SK-N-MC (cell line): ENCODE measurements around the gene CLDN3.
"Not testable (repeated sequence)": the region's sequence is repeated elsewhere in the genome, so short reads cannot be mapped to it uniquely, and the experiment has no call there.

ENCODE experiments used
- DNase-seq: peaks from one replicate; pipeline ENCODE4 v3.0.0-alpha.2; 2011; ENCODE audit warnings: low read depth, low spot score
- H3K27ac ChIP-seq: fragments of 200-600 bp; sonication (generic); 2 replicates; pipeline ENCODE4 v1.5.1; 2016; ENCODE audit warnings: mixed run types
- H3K36me3 ChIP-seq: fragments of 200-600 bp; sonication (generic); 2 replicates; pipeline ENCODE4 v1.6.1; 2017; ENCODE audit warnings: antibody characterized with exemption, low read length, mixed read lengths; ENCODE audit not compliant: insufficient read depth
- H3K4me3 ChIP-seq: fragments of 200-600 bp; sonication (generic); 2 replicates; pipeline ENCODE4 v1.5.1; 2016
- H3K9ac ChIP-seq: fragments of 200-600 bp; sonication (generic); 2 replicates; pipeline ENCODE4 v1.8.0; 2017; ENCODE audit warnings: mixed run types, mixed read lengths; ENCODE audit not compliant: insufficient read length
- H3K9me3 ChIP-seq: fragments of 200-600 bp; sonication (generic); 2 replicates; pipeline ENCODE4 v1.6.1; 2017; ENCODE audit warnings: low read depth, mild to moderate bottlenecking, antibody characterized with exemption, low read length, moderate library complexity, mixed read lengths
- EZH2 ChIP-seq: fragments of 200-600 bp; sonication (generic); IDR thresholded peaks from one replicate; pipeline ENCODE4 v1.6.1; 2017; ENCODE audit warnings: antibody characterized with exemption
- FOXP2 ChIP-seq: optimal IDR thresholded peaks from 2 replicates; pipeline ENCODE3; 2011; ENCODE audit warnings: mild to moderate bottlenecking, moderate library complexity; ENCODE audit not compliant: insufficient read depth; ENCODE audit errors: extremely low read length, control extremely low read depth
- POLR2AphosphoS5 ChIP-seq: IDR thresholded peaks from 2 replicates; pipeline ENCODE4 v1.6.1; 2012; ENCODE audit warnings: mild to moderate bottlenecking, low read depth, low read length, borderline replicate concordance

CLDN3 gene

DNA sequence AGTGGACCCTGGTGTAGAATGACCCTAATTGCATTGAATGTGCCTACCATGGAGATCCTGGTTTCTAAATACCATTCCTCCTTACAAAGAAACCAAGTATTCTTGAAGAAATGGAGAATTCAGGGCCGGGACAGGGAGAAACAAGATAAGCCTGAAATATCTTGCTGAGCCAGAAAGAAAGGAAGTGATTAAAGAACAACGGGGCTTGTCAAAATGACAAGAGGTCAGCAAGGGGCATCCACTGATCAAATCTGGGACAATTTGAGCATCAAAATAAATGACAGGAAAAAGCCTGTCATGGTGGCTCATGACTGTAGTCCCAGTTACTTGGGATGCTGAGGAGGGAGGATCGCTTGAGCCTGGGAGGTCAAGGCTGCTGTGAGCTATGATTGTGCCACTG is 39.6 kb downstream of the CLDN3 start:
- no peak overlapping the region for H3K27ac ChIP-seq
- no peaks in the 10 kb centered on the region for H3K9me3 ChIP-seq
- H3K9ac ChIP-seq, result no peak overlapping the region
- TF ChIP-seq FOXP2 (no peak), POLR2AphosphoS5 (no peak), EZH2 (no peak)
- no peak for DNase-seq
- no peaks in the 10 kb centered on the region for H3K36me3 ChIP-seq
- H3K4me3 ChIP-seq, result no peak overlapping the region

GRCh38 chr7:73728551-73728950 is 41.5 kb downstream of the CLDN3 start:
- no peak for DNase-seq
- Histone ChIP-seq H3K4me3 (no peak overlapping the region), H3K36me3 (no peaks in the 10 kb centered on the region), H3K27ac (no peak overlapping the region), H3K9ac (no peak overlapping the region), H3K9me3 (no peaks in the 10 kb centered on the region)
- TF ChIP-seq POLR2AphosphoS5, result no peak
- no peak for TF ChIP-seq FOXP2
- TF ChIP-seq EZH2, result no peak

GRCh38 chr7:73727952-73728351 is 42.1 kb downstream of the CLDN3 start:
- TF ChIP-seq POLR2AphosphoS5 (no peak), EZH2 (no peak)
- H3K4me3 ChIP-seq, result no peak overlapping the region
- H3K9me3 ChIP-seq, result no peaks in the 10 kb centered on the region
- H3K27ac ChIP-seq, result no peak overlapping the region
- DNase-seq, result no peak
- no peaks in the 10 kb centered on the region for H3K36me3 ChIP-seq
- H3K9ac ChIP-seq, result no peak overlapping the region

DNA sequence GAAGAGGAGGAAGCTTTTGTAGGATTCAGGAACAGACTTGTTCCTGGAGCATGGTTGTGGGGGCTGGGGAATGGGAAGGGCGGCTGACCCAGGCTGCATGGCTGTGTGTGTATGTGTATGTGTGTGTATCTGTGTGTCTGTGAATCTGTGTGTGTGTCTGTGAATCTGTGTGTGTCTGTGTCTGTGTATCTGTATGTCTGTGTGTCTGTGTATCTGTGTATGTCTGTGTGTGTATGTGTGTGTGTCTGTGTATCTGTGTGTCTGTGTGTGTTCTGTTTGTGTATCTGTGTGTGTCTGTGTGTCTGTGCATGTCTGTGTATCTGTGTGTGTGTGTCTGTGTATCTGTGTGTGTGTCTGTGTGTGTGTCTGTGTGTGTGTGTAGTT is 44.0 kb downstream of the CLDN3 start:
- Histone ChIP-seq H3K4me3 (no peak overlapping the region), H3K36me3 (no peaks in the 10 kb centered on the region), H3K9me3 (no peaks in the 10 kb centered on the region), H3K9ac (no peak overlapping the region), H3K27ac (no peak overlapping the region)
- no peak for DNase-seq
- TF ChIP-seq POLR2AphosphoS5, result no peak
- TF ChIP-seq FOXP2, result no peak
- no peak for TF ChIP-seq EZH2

GRCh38 chr7:73723813-73724212 is 46.3 kb downstream of the CLDN3 start:
- H3K4me3 ChIP-seq, result no peak overlapping the region
- TF ChIP-seq EZH2, result no peak
- TF ChIP-seq FOXP2, result no peak
- no peak for TF ChIP-seq POLR2AphosphoS5
- DNase-seq, result no peak
- H3K9ac ChIP-seq, result no peak overlapping the region
- no peaks in the 10 kb centered on the region for H3K36me3 ChIP-seq
- H3K27ac ChIP-seq, result no peak overlapping the region
- H3K9me3 ChIP-seq, result no peaks in the 10 kb centered on the region

- no peak for TF ChIP-seq FOXP2
- TF ChIP-seq EZH2, result no peak
- TF ChIP-seq POLR2AphosphoS5, result no peak
- H3K9me3 ChIP-seq, result no peaks in the 10 kb centered on the region
- DNase-seq, result no peak
- no peak overlapping the region for H3K27ac ChIP-seq
- H3K4me3 ChIP-seq, result no peak overlapping the region
- H3K36me3 ChIP-seq, result no peaks in the 10 kb centered on the region
- no peak overlapping the region for H3K9ac ChIP-seq
Observed at GRCh38 chr7:73722785-73723184, 47.3 kb downstream of the CLDN3 start.

DNA sequence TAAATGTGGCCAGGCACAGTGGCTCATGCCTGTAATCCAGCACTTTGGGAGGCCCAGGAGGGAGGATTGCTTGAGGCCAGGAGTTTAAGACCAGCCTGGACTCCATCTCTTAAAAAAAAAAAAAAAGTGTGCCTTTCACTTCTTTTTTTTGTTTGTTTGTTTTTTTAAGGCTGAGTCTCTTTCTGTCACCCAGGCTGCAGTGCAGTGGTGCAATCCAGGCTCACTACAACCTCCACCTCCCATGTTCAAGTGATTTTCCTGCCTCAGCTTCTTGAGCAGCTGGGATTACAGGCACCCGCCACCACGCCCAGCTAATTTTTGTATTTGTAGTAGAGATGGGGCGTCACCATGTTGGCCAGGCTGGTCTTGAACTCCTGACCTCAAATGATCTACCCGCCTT is 47.9 kb downstream of the CLDN3 start:
- H3K36me3 ChIP-seq, H3K9me3 ChIP-seq, H3K9ac ChIP-seq, H3K4me3 ChIP-seq, H3K27ac ChIP-seq, DNase-seq: not testable (repeated sequence)

- H3K27ac ChIP-seq, result no peak overlapping the region
- no peaks in the 10 kb centered on the region for H3K9me3 ChIP-seq
- H3K9ac ChIP-seq, result no peak overlapping the region
- DNase-seq, result no peak
- no peaks in the 10 kb centered on the region for H3K36me3 ChIP-seq
- H3K4me3 ChIP-seq, result no peak overlapping the region
- TF ChIP-seq EZH2 (no peak), FOXP2 (no peak), POLR2AphosphoS5 (no peak)
Observed at GRCh38 chr7:73721377-73721817, 48.7 kb downstream of the CLDN3 start.

DNA sequence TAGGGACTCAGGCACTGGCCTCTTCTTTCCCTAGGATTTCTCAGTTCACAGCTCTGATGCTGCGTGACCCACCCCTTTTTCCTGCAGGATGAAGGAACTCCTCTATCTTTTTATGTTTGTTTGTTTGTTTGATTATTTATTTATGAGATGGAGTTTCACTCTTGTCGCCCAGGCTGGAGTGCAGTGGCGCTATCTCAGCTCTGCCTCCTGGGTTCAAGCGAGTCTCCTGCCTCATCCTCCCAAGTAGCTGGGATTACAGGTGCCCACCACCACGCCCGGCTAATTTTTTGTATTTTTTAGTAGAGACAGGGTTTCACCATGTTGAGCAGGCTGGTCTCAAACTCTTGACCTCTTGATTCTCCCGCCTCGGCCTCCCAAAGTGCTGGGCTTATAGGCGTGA is 49.6 kb downstream of the CLDN3 start:
- not testable (repeated sequence) for H3K27ac ChIP-seq, H3K9ac ChIP-seq

DNA sequence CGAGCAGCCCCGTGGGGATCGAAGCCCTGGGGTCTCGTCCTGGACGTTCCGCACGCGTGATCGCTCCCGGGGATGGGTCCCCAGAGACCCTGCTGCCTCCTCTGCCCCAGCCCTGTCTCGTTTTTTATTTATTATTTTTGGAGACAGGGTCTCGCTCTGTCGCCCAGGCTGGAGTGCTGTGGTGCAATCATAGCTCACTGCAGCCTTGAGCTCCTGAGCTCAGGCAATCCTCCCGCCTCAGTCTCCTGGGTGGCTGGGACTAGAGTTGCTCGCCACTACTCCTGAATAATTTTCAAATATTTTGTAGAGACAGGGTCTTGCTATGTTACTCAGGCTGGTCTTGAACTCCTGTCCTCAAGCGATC is 50.3 kb downstream of the CLDN3 start:
- no peaks in the 10 kb centered on the region for H3K36me3 ChIP-seq
- H3K9me3 ChIP-seq, result no peaks in the 10 kb centered on the region
- no peak for DNase-seq
- no peak for TF ChIP-seq EZH2
- TF ChIP-seq POLR2AphosphoS5, result no peak
- TF ChIP-seq FOXP2, result no peak
- no peak overlapping the region for H3K27ac ChIP-seq
- no peak overlapping the region for H3K9ac ChIP-seq
- peak overlapping the region; percentile 62 for H3K4me3 ChIP-seq

More for the DNA sequence above, 49.6 kb downstream of the CLDN3 start:
- H3K4me3 ChIP-seq, H3K9me3 ChIP-seq, H3K36me3 ChIP-seq, DNase-seq: not testable (repeated sequence)
